NCI-H1092 treated with DMSO at 0.1 percent for 48 hours (cell line): ENCODE measurements around the gene SNAP47.

Experiments
- DNase-seq: peaks from one replicate; lab custom pipeline; 2025; lab: John Stamatoyannopoulos, UW

Gene SNAP47

DNA sequence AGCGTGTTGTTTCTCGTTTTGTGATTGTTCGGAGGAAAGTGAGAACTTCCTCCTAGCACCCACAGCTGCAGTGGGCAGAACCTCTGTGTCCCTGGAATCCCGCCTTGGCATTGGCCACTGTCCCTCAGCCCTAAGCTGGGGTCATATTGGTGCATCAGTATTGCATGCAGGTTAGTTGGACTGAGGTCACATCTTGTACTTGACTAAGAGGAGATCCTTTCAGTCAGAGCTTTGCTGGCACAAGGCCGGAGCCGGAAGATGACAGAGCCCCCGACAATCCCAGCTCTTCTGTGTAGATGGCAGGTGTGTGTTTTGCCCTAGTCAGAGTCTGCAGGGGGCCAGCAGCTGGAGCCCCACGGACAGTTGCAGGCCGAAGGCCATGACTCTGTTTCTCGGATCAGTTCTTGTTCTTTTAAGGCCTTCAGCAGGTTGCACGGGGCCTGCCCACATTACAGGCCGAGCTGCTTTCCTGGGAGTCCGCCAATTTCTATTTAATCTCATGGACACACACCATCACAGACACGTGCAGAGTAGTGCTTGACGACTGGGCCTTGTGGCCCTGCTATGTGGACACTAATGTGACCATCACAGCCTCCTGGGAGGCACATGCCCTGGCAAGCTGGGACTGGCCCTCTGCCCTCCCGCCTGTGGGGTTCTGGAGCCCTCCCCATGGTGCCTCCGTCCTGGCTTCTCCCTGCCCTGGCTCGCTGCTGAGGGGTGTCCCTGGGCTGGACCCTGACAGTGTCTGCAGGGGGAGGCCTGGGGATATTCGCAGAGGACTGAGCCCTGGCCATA, 14.9 kb downstream of the SNAP47 start:
- no peak for DNase-seq

DNA sequence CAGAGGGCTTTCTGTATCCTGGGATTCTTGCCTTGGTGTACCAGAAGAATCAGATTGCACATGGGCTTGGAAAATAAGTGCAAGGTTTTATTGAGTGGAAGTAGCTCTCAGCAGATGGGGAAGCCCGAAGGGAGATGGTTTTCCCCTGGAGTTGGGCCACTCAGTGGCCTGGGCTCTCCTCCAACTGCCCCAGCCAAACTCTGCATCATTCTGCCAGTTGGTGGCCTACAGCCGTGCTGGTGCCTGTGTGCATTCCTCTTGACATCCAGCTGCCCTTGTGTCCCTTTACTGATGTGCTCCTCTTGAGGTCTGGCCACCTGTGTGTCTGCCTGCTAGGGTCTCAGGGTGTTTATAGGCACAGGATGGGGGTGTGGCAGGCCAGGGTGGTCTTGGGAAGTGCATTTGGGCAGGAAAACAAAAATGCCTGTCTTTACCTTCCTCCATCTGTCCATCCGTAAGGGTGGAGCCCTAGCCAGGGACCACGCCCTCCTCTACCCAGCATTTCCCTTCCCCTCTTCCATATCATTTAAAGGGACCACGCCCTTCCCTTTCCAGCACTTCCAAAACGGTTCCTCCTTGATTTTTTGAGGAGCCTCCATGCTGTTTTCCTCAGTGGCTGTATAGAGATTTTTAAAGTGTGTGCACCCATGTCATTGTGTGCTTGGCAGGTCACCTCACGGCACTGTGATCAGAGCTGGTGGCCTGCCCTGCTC, 18.9 kb downstream of the SNAP47 start:
- no peak for DNase-seq

DNA sequence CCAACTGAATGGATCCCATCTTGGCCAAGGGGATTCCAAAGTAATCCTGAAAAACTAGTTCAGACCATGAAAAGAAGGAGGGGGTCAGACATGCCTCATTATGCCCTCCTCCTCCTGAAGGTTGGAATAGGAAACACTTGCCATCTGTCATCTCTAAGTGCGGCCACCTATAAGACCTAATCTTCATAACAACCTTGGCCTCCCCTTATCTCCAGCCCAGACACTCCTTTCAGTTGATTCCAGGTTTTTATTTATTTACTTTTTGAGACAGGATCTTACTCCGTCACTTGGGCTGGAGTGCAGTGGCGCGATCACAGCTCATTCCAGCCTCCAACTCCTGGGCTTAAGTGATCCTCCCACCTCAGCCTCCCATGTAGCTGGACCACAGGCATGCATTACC, 19.7 kb downstream of the SNAP47 start:
- DNase-seq, result no peak

DNA sequence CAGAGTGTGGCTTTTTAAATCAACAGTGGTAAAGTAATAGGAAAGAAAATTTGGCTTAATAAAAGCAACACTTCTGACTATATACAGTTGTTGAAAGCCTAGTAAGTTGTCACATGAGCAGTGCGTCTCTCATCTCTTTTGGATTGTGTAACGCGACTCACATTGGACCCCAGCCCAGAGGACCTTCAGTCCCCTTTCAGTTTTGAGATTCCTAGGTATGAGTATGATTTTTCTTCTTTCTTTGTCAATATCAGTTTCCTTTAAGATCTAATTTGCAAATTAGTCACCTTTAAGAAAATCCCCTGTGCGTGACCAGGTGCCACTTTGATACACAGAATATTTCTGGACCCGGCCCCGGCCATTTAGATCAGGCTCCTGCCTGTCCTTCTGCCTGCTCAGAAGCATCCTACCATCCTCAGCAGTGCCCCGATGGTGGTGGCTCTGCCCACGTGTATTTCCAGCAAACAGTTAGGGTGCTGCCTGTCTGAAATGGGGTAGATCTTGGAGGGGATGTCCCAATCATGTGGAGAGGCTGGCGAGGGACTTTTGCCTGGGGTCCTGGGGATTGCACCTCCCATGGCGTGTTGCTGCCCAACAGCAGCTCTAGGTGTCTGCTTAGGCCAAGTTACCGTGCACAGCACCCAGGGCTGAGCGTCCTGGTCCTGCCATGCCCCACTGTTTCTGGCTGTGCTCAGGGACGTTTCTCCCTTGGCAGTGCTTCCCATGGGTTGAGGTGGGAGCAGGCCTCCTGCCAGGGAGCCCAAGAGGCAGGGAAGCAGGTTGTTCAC, 21.1 kb downstream of the SNAP47 start:
- DNase-seq, result no peak

DNA sequence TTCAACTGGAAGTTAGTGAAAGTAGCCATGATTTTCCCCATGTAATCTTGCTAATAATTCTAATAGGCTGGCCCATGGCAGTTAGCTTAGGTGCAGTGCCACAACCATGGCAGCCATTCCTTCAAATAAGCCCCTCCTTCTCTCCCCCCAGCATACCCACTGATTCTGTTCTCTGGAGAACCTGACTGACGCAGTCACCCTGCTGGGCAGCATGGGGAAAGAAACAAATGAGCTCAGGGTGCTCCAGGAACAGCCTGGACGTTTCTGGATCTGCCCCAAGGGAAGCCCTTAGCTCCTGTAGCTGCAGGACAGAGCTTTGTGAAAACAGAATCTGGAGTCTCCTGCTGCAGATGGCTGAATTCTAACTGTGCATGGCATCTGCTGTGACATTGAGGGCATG, 22.5 kb downstream of the SNAP47 start:
- DNase-seq, result no peak

DNA sequence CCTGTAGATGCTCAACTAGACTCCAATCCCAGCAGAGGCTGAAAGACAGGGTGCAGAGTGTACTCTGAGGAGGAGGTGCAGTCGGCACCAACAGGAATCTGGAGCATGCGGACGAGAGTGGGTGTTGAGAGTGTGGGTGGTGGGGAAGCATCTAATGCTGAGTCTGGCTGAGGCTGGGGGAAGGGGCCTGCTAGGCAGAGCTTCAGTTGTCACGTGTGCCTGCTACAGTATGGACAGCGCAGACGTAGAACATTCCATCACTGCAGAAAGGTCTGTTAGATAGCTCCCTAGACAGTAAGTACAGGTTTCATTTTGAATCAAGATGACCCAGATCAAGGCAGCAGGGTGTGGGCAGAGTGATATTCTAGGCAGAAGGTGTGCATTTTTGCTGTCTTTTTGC, 23.1 kb downstream of the SNAP47 start:
- no peak for DNase-seq

DNA sequence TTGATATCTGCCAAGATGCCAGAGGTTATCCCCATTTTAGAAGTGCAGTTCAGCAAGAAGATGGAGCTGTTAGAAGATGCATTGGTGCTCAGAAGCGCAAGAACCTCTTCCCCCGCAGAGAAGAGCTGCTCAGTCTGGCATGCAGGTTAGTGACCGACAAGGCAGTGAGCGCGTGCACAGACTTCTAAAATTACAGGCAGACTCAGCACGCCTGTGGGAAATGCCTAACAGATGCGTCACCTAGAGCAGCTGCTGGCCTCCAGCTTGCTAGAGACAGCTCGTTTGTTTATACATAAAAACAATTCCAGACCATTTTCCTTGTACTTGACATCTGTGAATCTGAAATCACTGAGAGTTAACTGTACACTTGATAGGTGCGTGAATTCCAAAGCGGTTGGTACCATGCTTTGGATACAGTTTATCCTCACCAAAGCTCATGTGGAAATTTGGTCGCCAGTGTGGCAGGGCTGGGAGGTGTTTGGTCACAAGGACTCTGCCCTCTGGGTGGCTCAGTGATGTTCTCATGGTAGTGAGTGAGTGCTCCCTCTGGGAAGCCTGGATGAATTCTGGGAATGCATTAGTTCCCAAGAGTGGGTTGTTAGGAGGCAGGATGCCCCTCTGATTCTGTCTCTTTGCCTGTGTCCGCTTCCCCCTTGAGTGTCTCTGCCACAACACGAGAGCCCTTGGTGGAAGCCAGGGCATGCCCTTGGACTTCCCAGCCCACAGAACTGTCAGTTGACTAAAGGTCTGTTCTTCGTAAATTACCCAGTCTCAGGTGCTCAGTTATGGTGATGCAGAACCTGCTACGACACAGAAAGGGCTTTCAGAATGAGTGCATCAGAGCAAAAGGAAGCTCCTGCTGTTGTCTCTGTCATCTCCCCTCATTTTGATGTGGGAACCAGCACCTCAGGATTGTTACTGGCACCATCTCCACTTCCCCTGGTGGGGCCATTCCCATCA, 24.4 kb downstream of the SNAP47 start:
- no peak for DNase-seq

DNA sequence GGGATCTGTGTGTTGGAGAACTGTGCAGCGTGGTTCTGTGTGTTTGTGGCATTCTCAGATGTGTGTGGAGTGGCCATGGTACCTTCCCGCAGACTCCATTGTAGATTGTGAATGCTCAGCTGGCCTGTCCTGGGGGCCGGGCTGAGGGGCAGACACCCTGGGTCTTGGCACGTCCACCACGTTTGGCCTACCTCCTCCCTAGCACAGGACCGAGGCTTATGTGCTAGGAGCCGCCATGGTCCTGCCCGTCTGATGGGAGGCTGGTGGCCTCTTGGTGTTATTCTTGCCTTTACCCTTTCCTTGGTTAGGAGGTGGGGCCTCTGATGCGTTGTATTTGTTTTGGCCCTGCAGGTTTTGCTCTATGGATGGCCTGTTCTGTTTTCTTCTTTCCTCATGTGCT, 25.1 kb downstream of the SNAP47 start:
- DNase-seq, result no peak

DNA sequence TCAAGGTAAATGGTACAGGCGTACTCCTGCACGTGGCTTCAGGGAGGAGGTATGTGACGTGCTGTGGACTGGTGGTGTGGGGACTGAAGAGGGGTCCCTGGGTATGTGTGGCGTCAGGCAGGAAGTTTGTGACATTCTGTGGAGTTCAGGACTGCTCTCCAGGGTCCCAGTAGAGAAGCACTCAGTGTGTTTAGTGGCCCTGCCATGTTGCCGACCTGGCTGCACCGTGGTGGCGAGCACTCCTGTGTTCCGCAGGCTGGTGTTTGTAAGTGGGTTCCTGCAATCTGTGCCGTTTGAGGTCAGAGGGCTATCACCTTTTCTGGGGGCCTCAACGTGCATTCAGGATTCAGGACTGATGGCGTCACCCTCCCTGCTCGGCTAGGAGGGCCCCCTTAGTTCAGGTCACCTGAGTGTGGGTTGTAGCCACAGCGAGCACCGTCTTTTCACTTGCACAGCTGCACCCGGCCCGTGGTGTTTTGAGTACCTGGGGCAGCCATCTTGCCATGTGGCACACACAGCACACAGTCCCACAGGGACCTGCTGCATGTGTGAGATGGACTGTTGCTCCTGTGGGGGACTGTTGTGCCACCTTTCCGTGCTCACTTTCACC, 26.5 kb downstream of the SNAP47 start:
- DNase-seq, result no peak

DNA sequence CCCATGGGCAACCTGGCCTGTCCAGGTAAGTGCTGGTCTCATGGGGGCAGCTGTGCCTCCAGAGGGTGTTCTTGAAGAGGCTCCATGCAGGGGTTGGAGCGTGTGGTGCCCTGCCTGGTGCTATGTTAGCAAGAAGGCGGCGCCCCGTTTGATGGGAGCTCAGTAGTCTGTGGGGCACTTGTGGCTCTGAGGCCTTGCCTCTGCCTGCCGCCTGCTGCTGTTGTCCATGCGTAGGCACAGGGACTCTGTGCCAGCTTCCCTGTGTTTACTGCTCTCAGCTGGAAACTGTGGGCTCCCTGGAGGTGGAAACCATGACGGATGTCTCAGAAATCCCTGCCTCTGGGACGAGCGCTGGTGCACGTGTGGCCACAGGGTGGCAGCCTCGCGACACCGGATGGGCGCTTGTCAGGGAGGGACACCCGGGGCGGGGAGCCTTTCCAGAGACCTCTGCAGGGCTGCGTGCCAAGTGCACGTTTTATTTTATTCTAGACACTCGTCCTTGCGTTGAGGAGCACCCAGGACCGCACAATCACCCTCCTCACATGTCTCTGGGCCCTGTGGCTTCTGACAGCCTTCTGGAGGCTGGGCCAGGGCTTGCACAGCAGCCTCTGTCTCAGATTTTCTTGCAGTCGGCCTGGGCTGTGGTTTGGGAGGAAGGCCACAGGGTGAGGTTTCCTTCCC, 27.1 kb downstream of the SNAP47 start:
- peak; percentile 83 for DNase-seq

DNA sequence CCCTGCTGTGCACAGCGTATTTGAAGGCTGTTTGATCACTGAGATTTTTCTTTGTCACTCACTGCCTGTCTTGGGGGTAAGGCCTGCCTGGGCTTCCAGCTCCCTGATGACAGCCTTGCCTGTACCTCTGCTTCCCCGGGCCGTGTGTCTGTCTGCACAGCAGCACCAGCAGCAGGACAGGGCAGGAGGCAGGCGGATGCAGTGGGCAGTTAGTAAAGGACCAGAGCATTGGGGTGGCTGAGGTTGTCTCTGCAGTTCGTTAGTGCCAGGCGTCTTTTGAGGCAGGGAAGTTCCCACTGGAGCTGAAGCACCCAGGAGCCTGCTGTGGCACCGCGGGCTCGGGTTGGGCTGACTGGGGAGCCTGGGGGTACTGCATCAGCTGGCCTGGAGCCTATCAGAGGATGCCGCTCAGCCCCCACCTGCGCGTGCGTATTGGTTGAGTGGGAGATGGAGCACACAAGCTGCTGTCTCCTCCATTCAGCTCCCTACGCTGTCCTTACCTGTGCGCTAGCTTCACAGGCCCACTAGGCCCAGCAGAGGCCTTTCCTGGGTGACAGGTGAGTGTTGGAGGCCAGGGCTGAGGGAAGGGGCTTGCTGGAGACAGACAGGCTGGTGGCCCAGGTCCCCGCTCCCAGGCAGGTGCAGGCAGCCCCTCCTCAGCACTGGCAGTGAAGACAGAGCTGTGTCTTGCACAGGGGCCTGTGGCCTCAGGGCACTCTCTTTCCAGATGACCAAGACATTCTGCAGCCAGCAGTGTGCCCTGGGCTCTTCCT, 28.2 kb downstream of the SNAP47 start:
- DNase-seq, result no peak

DNA sequence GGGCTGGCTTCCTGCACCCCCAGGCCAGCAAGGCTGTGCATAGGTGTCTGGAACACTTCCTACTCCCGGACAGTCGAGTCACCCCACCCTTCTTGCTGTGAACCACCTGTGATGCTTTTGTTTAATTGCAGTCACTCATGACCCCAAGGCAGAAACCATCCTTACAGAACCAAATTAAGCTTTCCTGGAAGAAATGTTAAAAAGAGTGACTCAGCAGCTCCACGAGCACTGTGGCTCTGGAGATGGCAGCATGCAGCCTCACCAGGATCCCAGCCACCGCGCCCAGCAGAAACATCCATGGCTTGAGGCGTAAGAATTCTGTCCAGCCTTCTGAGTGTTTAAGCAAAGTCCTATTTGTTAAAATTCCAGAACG, 28.8 kb downstream of the SNAP47 start:
- no peak for DNase-seq

DNA sequence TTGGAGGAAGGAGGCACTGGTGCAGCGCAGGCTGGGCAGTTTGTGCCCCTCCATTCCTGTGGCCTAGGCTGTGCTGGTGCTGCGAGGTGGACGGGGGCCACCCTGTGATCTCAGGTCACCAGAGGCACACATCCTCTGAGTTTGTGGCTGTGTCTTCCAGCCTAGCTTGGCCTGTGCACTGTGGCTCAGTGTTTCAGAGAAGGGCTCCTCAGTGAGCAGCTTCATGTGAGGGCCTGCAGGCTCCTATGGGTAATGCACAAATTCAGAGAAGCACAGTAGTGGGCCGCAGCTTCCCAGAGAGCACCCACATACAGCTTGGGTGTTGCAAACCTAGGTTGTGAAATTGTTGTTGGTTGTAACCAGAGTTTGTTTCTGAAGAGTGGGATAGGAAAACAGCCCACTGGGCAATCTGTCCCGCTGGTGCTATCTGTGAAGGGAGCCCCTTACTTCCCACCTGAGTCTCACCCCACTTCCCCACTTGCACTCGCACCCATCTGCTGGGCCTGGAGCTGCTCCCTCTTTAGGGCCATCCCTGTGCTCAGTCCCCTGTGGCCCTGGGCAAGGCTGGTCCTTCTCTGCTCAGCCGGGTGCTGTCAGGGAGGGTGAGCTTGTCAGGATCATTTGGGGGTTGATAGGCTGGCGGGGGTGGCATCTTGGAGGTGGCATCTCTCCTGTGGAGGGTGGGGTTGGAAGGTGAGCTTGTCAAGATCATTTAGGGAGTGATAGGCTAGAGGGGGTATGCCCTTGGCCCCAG, 30.2 kb downstream of the SNAP47 start:
- no peak for DNase-seq

DNA sequence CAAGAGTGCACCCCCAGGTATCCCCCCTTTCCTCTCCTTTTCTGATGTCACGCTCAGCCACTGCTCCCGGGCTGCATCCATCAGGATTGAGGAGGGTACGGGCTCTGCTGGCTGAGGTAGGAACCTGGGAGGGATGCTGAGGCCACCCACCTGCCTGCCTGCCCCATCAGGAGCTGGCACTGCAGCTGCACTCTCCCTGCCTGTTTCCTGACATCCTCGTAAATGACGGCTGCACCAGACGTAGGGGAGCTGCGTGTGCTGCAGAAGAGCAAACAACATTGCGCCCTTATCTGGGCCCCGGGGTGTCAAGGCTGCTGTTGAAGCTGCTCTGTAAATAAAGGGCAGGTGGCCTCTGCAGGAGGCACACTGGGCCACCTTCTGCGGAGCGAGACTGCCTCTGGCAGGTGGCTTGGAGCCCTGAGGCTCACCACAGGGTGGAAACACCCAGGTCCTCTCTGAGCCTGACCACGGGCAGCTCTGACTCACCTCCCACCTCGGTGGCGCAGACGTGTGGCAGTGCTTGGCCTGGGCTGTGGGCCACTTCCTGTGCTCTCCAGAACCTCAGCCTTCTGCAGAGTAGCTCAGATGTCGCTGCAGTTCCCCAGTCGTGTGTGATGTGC, 30.9 kb downstream of the SNAP47 start:
- peak; percentile 95 for DNase-seq

DNA sequence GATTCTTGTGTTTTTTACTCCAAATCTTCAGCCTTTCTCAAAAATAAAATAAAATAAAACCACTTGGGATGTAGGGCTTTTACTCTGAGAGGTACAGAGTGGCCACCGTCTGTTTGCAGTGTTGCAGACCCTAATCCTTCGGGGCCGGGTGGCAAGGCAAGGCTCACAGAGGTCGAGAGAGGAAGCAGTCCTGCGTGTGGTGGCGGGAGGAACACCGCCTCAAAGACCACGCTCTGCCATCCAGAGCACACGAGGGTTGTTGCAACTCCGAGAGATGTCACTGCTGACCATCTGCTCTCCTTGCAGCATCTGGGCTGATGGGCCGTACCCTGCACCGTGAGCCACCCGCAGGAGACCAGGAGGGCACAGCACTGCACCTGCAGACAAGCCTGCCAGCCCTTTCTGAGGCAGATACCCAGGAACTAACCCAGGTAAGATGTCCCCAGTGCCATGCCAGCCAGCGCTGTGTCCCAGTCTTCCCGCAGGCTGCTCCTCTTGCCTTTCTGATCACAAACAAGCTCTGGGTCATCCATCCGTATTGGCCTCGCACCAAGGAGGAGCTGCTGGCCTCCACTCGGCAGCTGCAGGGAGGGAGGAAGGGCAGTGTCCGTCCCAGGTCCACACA, 31.5 kb downstream of the SNAP47 start:
- peak; percentile 58 for DNase-seq

DNA sequence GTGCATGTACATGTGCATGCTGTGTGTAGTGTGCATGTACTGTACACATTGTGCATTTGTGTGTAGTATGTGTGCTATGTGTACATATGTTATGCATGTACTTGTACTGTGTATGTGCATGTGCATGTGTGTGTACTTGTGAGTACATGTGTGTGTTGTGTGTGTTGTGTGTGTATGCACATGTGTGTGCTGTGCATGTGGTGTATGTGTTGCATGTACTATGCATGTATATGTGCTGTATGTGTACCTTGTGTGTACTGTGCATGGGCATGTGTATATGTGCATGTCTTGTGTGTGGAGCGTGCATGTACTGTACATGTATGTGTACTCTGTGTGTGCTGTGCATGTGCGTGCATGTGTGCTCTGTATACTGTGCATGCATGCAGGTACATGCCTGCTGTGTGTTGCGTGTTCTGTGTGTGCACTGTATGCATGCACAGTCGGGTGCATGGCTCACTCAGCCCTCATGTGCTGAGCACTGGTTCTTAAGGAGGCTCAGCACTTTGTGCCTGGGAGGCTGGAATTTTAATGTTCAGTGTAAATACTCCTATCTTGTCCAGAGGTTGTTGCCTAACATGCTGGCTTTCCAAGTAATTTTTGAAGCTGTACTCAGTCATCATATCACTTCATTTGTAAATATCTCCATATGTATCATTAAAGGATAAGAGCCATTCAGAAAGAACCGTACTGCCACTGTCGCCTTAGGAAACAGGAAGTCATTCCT, 32.3 kb downstream of the SNAP47 start:
- DNase-seq, result no peak

DNA sequence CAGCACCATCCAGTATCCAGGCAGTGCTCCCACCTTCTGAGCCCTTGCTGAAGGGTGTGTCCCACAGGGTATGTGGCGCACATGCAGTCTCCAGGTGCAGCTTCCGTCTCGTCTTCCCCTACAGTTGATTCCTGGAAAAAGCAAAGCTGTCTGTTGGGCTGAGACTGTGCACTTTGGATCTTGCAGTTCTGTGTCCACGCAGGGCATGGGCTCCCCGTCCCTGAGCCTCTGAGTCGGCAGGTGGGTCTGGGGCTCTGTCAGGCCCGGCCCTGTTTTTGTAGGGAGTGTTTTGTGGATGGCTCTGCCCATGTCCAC, 32.8 kb downstream of the SNAP47 start:
- no peak for DNase-seq

DNA sequence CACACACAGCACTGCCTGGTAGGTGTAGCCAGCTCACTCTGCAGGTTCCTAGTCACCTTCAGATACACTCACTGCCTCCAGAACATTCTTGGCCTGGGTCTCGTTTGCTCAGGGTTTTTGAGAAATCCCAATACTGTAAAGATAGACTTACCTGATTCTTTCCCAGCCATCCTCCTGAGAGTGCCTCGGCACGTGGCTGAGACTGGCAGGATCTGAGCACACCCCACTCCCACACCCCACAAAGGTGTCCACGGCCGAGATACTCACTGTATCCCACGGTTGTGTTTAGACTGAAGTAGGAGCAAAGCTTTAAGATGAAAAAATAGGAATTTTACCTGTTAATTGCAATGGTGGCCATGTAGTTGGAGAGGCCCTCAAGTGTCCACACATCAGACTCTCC, 33.4 kb downstream of the SNAP47 start:
- no peak for DNase-seq
